Measurements from ENCODE around the gene KDM5B. TPM values are rescaled to one million over a fixed set of nuclear protein-coding genes. Genes with fewer than 3 reads are reported as not detected.

The KDM5B gene
- total RNA-seq, 4 donors from 2014 or later = 50.5 to 104 (median 71.7) TPM

DNA sequence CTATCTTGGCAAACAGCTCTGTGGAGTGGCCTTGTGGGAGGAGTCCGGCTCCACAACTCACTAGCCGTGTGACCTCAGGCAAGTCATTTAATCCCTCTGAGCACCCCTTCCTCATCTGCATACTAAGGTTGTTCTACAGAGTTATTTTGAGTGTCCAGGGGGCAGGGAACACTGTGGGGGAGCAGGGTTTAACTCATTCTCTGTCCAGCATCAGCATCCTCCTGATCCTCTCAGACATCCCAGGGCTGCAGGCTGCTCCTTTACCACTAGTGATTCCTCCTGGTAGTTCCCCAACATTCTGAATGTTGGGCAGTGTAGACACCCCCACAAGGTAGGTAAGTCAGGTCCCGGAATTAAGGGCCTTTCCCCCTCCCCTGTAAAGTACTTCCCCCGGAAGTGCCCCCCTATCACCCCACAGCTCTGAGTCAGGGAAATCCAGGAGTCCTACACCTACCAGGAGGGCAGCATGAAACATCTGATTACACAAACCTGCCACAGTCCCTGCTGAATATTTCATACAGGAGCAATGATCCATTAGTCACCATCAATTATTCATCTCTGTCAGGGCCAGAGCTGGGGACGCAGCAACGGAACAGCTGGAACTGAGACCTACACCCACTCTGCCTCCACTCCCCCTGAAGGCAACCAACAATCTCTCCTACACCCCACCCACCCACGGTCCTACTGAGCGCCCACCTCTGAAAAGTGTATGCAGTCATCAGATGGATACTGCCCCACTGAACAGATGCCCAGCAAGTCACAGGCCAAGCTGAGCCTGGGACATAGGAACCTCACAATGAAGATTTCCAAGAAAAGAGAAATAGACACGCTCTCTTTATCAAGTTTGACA, 118.5 kb downstream of the KDM5B start:
- intact Hi-C loops (cut with DNase I; ENCODE audit: low total_unique reads) = no loop called here
- in situ Hi-C loops (cut with MboI; ENCODE audit: low pct_ligation_motif_present in 1 of 4, low pct_unique_long_range_greater_than_20kb in 1 of 4, low sequenced_read_pairs in 3 of 4) = no loop called here
- TF ChIP-seq, protein P1, sequence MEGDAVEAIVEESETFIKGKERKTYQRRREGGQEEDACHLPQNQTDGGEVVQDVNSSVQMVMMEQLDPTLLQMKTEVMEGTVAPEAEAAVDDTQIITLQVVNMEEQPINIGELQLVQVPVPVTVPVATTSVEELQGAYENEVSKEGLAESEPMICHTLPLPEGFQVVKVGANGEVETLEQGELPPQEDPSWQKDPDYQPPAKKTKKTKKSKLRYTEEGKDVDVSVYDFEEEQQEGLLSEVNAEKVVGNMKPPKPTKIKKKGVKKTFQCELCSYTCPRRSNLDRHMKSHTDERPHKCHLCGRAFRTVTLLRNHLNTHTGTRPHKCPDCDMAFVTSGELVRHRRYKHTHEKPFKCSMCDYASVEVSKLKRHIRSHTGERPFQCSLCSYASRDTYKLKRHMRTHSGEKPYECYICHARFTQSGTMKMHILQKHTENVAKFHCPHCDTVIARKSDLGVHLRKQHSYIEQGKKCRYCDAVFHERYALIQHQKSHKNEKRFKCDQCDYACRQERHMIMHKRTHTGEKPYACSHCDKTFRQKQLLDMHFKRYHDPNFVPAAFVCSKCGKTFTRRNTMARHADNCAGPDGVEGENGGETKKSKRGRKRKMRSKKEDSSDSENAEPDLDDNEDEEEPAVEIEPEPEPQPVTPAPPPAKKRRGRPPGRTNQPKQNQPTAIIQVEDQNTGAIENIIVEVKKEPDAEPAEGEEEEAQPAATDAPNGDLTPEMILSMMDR (IDR thresholded peaks at IDR 0.05) = no peak
- TF ChIP-seq POLR2A (IDR thresholded peaks at IDR 0.05) (no peak), EP300 (IDR thresholded peaks at IDR 0.05; ENCODE audit: low read depth) (no peak), POLR2AphosphoS5 (IDR thresholded peaks at IDR 0.05) (no peak)
- H3K36me3 ChIP-seq = no peaks in the 10 kb centered on the region
- no peak for DNase-seq
- no peaks in the 10 kb centered on the region for H3K4me1 ChIP-seq
- H3K27me3 ChIP-seq = peaks cover 23% of the 10 kb centered on the region
- 61 to 73% methylated on average over 6 to 9 of the region's 9 CpGs for WGBS, 2 donors (ENCODE audit: low coverage in 1 of 2)
- no peak overlapping the region for H3K27ac ChIP-seq
- H3K4me3 ChIP-seq = no peak overlapping the region
- no peaks in the 10 kb centered on the region for H3K9me3 ChIP-seq

DNA sequence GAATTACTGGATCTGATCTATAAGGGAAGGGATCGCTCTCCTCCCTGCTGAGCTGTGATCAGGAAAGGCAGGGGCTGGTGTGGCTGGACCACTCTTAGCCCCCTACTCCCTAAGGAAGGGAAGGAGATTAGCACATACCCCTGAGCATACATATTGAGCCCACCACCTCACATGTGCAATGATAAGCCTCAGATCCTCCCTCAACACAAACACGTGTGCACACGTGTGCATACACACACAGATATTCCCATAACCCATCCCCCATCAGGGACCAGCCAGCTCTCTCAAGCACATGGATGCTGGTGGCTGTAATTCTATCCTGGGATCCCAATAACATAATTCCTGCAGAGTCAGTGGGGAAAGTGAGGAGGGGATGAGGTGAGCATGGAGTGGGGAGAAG, 119.1 kb downstream of the KDM5B start:
- Histone ChIP-seq H3K4me1 (no peaks in the 10 kb centered on the region), H3K36me3 (no peaks in the 10 kb centered on the region), H3K27me3 (peaks cover 25% of the 10 kb centered on the region), H3K9me3 (no peaks in the 10 kb centered on the region), H3K4me3 (no peak overlapping the region), H3K27ac (no peak overlapping the region)
- in situ Hi-C loops (cut with MboI; ENCODE audit: low pct_ligation_motif_present in 1 of 4, low pct_unique_long_range_greater_than_20kb in 1 of 4, low sequenced_read_pairs in 3 of 4) (no loop called here), intact Hi-C loops (cut with DNase I; ENCODE audit: low total_unique reads) (no loop called here)
- DNase-seq = no peak
- 51 to 67% methylated on average over 2 to 3 of the region's 3 CpGs for WGBS, 2 donors (ENCODE audit: low coverage in 1 of 2)
- TF ChIP-seq EP300 (IDR thresholded peaks at IDR 0.05; ENCODE audit: low read depth) (no peak), POLR2AphosphoS5 (IDR thresholded peaks at IDR 0.05) (no peak), POLR2A (IDR thresholded peaks at IDR 0.05) (no peak)
- TF ChIP-seq, protein P1 (IDR thresholded peaks at IDR 0.05) = no peak

DNA sequence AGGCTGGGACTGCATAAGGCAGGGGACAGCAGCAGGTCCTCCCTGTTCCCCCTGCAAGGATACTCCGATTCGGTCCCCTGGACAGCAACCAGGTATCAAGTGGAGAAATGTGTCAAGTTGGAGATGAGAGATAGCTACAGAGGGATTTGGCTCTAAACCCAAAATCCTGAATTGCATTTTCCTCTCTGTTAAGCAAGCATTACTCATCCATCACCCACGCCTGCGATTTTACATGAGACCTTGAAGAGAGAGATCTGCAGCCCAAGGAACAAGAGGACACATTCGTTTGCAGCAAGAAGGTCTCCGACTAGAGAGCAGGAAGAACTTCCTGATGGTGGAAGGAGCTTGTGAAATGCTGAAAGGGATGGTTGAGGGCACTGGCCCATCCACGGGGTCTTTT, 119.8 kb downstream of the KDM5B start:
- intact Hi-C loops (cut with DNase I; ENCODE audit: low total_unique reads) (no loop called here), in situ Hi-C loops (cut with MboI; ENCODE audit: low pct_ligation_motif_present in 1 of 4, low pct_unique_long_range_greater_than_20kb in 1 of 4, low sequenced_read_pairs in 3 of 4) (no loop called here)
- Histone ChIP-seq H3K27me3 (peaks cover 20% of the 10 kb centered on the region), H3K4me1 (no peaks in the 10 kb centered on the region), H3K27ac (no peak overlapping the region), H3K4me3 (no peak overlapping the region), H3K36me3 (no peaks in the 10 kb centered on the region), H3K9me3 (no peaks in the 10 kb centered on the region)
- WGBS, 2 donors (ENCODE audit: low coverage in 1 of 2) = 60 to 64% methylated on average over 3 to 7 of the region's 7 CpGs
- TF ChIP-seq, protein P1 (IDR thresholded peaks at IDR 0.05) = no peak
- TF ChIP-seq POLR2AphosphoS5 (IDR thresholded peaks at IDR 0.05) = no peak
- no peak for TF ChIP-seq POLR2A (IDR thresholded peaks at IDR 0.05)
- no peak for TF ChIP-seq EP300 (IDR thresholded peaks at IDR 0.05; ENCODE audit: low read depth)
- DNase-seq = no peak

DNA sequence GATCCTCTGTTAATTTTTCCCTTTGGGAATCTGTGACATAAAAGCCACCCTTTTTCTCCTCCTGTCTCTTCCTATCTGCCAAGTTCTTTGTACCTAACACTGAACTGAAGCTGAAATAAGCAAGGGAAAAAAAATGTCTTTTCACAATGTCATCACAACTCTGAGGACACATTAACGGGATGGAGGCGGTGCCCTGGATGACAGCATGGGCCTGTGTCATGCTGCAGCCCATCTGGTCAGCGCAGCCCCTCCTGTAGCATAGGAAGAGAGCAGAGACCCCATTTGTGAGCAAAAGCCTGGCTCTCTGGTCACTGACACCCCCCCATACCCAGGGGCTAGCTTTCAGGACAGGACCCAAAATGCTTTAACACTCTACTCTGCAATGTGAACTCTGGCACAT, 120.4 kb downstream of the KDM5B start:
- Histone ChIP-seq H3K9me3 (no peaks in the 10 kb centered on the region), H3K4me1 (no peaks in the 10 kb centered on the region), H3K27me3 (peaks cover 23% of the 10 kb centered on the region), H3K4me3 (no peak overlapping the region), H3K27ac (no peak overlapping the region), H3K36me3 (no peaks in the 10 kb centered on the region)
- in situ Hi-C loops (cut with MboI; ENCODE audit: low pct_ligation_motif_present in 1 of 4, low pct_unique_long_range_greater_than_20kb in 1 of 4, low sequenced_read_pairs in 3 of 4) (no loop called here), intact Hi-C loops (cut with DNase I; ENCODE audit: low total_unique reads) (no loop called here)
- TF ChIP-seq POLR2A (IDR thresholded peaks at IDR 0.05) (no peak), EP300 (IDR thresholded peaks at IDR 0.05; ENCODE audit: low read depth) (no peak)
- WGBS, 2 donors (ENCODE audit: low coverage in 1 of 2) = 77% methylated on average over 3 of the region's 3 CpGs; no CpG with 5 or more reads in 1 of the 2 donors
- DNase-seq = no peak

Measured in transverse colon (tissue), 4 donors.